ENCODE results near the gene LYRM1. TPM values are rescaled to one million over a fixed set of nuclear protein-coding genes. Genes with fewer than 3 reads are reported as not detected.

LYRM1 gene, protein sequence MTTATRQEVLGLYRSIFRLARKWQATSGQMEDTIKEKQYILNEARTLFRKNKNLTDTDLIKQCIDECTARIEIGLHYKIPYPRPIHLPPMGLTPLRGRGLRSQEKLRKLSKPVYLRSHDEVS
- total RNA-seq = 52.2 and 86.6 TPM in 2 replicates

GRCh38 chr16:20900299-20901067 lies at the start of gene LYRM1, which contains the start of gene DCUN1D3:
TSS of gene LYRM1 (plus strand) at chr16:20900771. CDS start at chr16:20915556, 14,785 bp downstream.
TSS of gene DCUN1D3 (minus strand) at chr16:20900358. CDS start at chr16:20862538, 37,820 bp downstream.

Other genes with a start within 250 kb of the LYRM1 start
- not detected in 2 replicates for gene ACSM1, start 203.1 kb upstream of the LYRM1 start, total RNA-seq
- 44.4 and 53.1 TPM in 2 replicates for gene THUMPD1, start 159.0 kb upstream of the LYRM1 start, total RNA-seq
- gene ACSM3, start 136.8 kb upstream of the LYRM1 start, total RNA-seq = 0.17 and 0.45 TPM in 2 replicates
- gene ERI2, start 94.3 kb upstream of the LYRM1 start, total RNA-seq = 18.7 and 20.2 TPM in 2 replicates
- gene REXO5, start 94.2 kb upstream of the LYRM1 start, total RNA-seq = 8.9 and 10.4 TPM in 2 replicates
- 9.1 and 11.1 TPM in 2 replicates for gene DCUN1D3, start 413 bp upstream of the LYRM1 start, total RNA-seq